IMR-90 (cell line): ENCODE results near the gene KCNH4. TPM values are rescaled to one million over a fixed set of nuclear protein-coding genes. Genes with fewer than 3 reads are reported as not detected.

Experiments
- ATAC-seq: fragments of 200-7000 bp; cut with Tn5 transposase; 2 replicates; pipeline ENCODE4 v1.9.1; 2020; ENCODE audit warnings: low read depth, mild to moderate bottlenecking, moderate library complexity
- BruUV-seq: library from RNA; stranded (reverse); fragments of 400-500 nt; replicated peaks from 2 replicates; lab custom pipeline; 2021; lab: Mats Ljungman, UMichigan
- CTCF ChIA-PET: fragments of 300-600 bp; formaldehyde crosslinking; extraction: SDS; loops from one replicate; lab custom pipeline; 2021; ENCODE audit warnings: antibody characterized with exemption; lab: Yijun Ruan, JAX
- POLR2A ChIA-PET: fragments of 300-600 bp; sonication (Branson Sonifier 250); formaldehyde crosslinking; loops from one replicate; lab custom pipeline; 2022; ENCODE audit warnings: antibody characterized with exemption; ENCODE audit not compliant: unreplicated experiment; lab: Charles Lee
- DNase-seq: peaks from one replicate; pipeline ENCODE4 v3.0.0; 2013
- H2AFZ ChIP-seq: replicated peaks from 2 replicates; pipeline ENCODE3; 2013; ENCODE audit warnings: low read length, mild to moderate bottlenecking; ENCODE audit not compliant: poor library complexity
- H2AK5ac ChIP-seq: 2 replicates; pipeline ENCODE4 v1.6.1; 2013; ENCODE audit warnings: low read depth, low read length, inconsistent platforms
- H2AK9ac ChIP-seq: replicated peaks from 2 replicates; pipeline ENCODE3; 2013; ENCODE audit warnings: mild to moderate bottlenecking, low read depth, low read length, moderate library complexity; ENCODE audit not compliant: poor library complexity
- H2BK120ac ChIP-seq: 2 replicates; pipeline ENCODE4 v1.6.1; 2013; ENCODE audit warnings: low read depth, low read length, inconsistent platforms
- H2BK15ac ChIP-seq: 3 replicates; pipeline ENCODE4 v1.6.1; 2013; ENCODE audit warnings: low read depth, low read length, inconsistent platforms
- H2BK20ac ChIP-seq: 2 replicates; pipeline ENCODE4 v1.6.1; 2013; ENCODE audit warnings: low read depth, mild to moderate bottlenecking, inconsistent platforms, low read length, moderate library complexity
- H2BK5ac ChIP-seq: 2 replicates; pipeline ENCODE4 v1.6.1; 2013; ENCODE audit warnings: mild to moderate bottlenecking, low read depth, low read length, inconsistent platforms; ENCODE audit not compliant: poor library complexity, severe bottlenecking
- H3K14ac ChIP-seq: replicated peaks from 2 replicates; pipeline ENCODE4 v1.6.1; 2013; ENCODE audit warnings: low read depth, low read length, inconsistent platforms
- H3K18ac ChIP-seq: 2 replicates; pipeline ENCODE4 v1.6.1; 2013; ENCODE audit warnings: low read depth, low read length, control low read depth
- H3K23ac ChIP-seq: 2 replicates; pipeline ENCODE4 v1.6.1; 2013; ENCODE audit warnings: low read depth, low read length, inconsistent platforms
- H3K27ac ChIP-seq: 2 replicates; pipeline ENCODE4 v1.5.1; 2013; ENCODE audit warnings: mild to moderate bottlenecking, control low read depth, low read length; ENCODE audit not compliant: insufficient read depth
- H3K27me3 ChIP-seq: 2 replicates; pipeline ENCODE4 v1.6.1; 2013; ENCODE audit warnings: low read length; ENCODE audit not compliant: control insufficient read depth, insufficient read depth
- H3K36me3 ChIP-seq: 2 replicates; pipeline ENCODE4 v1.6.1; 2013; ENCODE audit warnings: low read length, mixed read lengths; ENCODE audit not compliant: control insufficient read depth, insufficient read depth
- H3K4ac ChIP-seq: 2 replicates; pipeline ENCODE4 v1.6.1; 2013; ENCODE audit warnings: low read depth, low read length, inconsistent platforms
- H3K4me1 ChIP-seq: 2 replicates; pipeline ENCODE4 v1.6.1; 2013; ENCODE audit warnings: low read length, mixed read lengths; ENCODE audit not compliant: control insufficient read depth, insufficient read depth
- H3K4me2 ChIP-seq: 2 replicates; pipeline ENCODE4 v1.6.1; 2013; ENCODE audit warnings: low read depth, mild to moderate bottlenecking, control low read depth, low read length, moderate library complexity
- H3K4me3 ChIP-seq: 2 replicates; pipeline ENCODE4 v1.5.1; 2013; ENCODE audit warnings: low read depth, mild to moderate bottlenecking, control low read depth, low read length, moderate library complexity; ENCODE audit not compliant: insufficient read depth
- H3K56ac ChIP-seq: 2 replicates; pipeline ENCODE4 v1.6.1; 2013; ENCODE audit warnings: low read length, inconsistent platforms; ENCODE audit not compliant: insufficient read depth; ENCODE audit errors: extremely low read depth
- H3K79me1 ChIP-seq, 2 experiments: 2 replicates each; pipeline ENCODE4 v1.6.1; 2013; ENCODE audit warnings: low read length in 2 of 2, inconsistent platforms in 1 of 2, low read depth in 1 of 2
- H3K9ac ChIP-seq: 2 replicates; pipeline ENCODE4 v1.6.1; 2013; ENCODE audit warnings: low read depth, low read length, control low read depth
- H3K9me1 ChIP-seq: 2 replicates; pipeline ENCODE4 v1.6.1; 2013; ENCODE audit warnings: low read length, inconsistent platforms; ENCODE audit not compliant: insufficient read depth
- H3K9me3 ChIP-seq: 2 replicates; pipeline ENCODE4 v1.6.1; 2013; ENCODE audit warnings: low read length; ENCODE audit not compliant: control insufficient read depth, insufficient read depth
- H4K20me1 ChIP-seq: 2 replicates; pipeline ENCODE4 v1.6.1; 2013; ENCODE audit warnings: low read length, inconsistent platforms; ENCODE audit not compliant: insufficient read depth
- H4K5ac ChIP-seq: 2 replicates; pipeline ENCODE4 v1.6.1; 2013; ENCODE audit warnings: mild to moderate bottlenecking, low read depth, low read length, control low read depth
- H4K8ac ChIP-seq, 2 experiments: 2 replicates each; pipeline ENCODE4 v1.6.1; 2013; ENCODE audit warnings: low read depth in 2 of 2, low read length in 2 of 2, control low read depth in 1 of 2, inconsistent platforms in 1 of 2
- H4K91ac ChIP-seq: 2 replicates; pipeline ENCODE4 v1.6.1; 2013; ENCODE audit warnings: low read depth, low read length, inconsistent platforms; ENCODE audit not compliant: insufficient read depth
- BHLHE40 ChIP-seq: fragments of 150-350 bp; IDR thresholded peaks from 2 replicates; pipeline ENCODE4 v1.6.1; 2016; ENCODE audit warnings: mild to moderate bottlenecking, low read depth, low read length
- CEBPB ChIP-seq: IDR thresholded peaks from 2 replicates; pipeline ENCODE4 v1.6.1; 2012; ENCODE audit warnings: low read depth, low read length, improper control_type of control experiment
- CHD1 ChIP-seq: IDR thresholded peaks from 2 replicates; pipeline ENCODE4 v1.6.1; 2012; ENCODE audit warnings: low read depth, low read length, improper control_type of control experiment
- FOS ChIP-seq: fragments of 150-350 bp; IDR thresholded peaks from 2 replicates; pipeline ENCODE4 v1.6.1; 2016; ENCODE audit warnings: low read depth, low read length
- MAFK ChIP-seq: IDR thresholded peaks from 2 replicates; pipeline ENCODE4 v1.6.1; 2012; ENCODE audit warnings: low read depth, low read length, improper control_type of control experiment
- MAZ ChIP-seq: IDR thresholded peaks from 2 replicates; pipeline ENCODE4 v1.6.1; 2012; ENCODE audit warnings: low read depth, mild to moderate bottlenecking, low read length, improper control_type of control experiment, moderate library complexity, borderline replicate concordance
- MXI1 ChIP-seq: IDR thresholded peaks from 2 replicates; pipeline ENCODE4 v1.6.1; 2012; ENCODE audit warnings: low read depth, mild to moderate bottlenecking, low read length, moderate library complexity, borderline replicate concordance
- NFE2L2 ChIP-seq: fragments of 150-350 bp; IDR thresholded peaks from 2 replicates; pipeline ENCODE4 v1.6.1; 2016; ENCODE audit warnings: low read depth, mild to moderate bottlenecking, low read length
- POLR2A ChIP-seq: IDR thresholded peaks from 2 replicates; pipeline ENCODE4 v1.6.1; 2012; ENCODE audit warnings: mild to moderate bottlenecking, low read depth, low read length
- RAD21 ChIP-seq: IDR thresholded peaks from 2 replicates; pipeline ENCODE4 v1.6.1; 2012; ENCODE audit warnings: low read length, improper control_type of control experiment
- RCOR1 ChIP-seq: IDR thresholded peaks from 2 replicates; pipeline ENCODE4 v1.6.1; 2012; ENCODE audit warnings: mild to moderate bottlenecking, low read length, improper control_type of control experiment; ENCODE audit not compliant: insufficient replicate concordance
- RFX5 ChIP-seq: IDR thresholded peaks from 2 replicates; pipeline ENCODE4 v1.8.0; 2012; ENCODE audit warnings: low read depth, mild to moderate bottlenecking, low read length, moderate library complexity
- SMC3 ChIP-seq: fragments of 150-350 bp; IDR thresholded peaks from 2 replicates; pipeline ENCODE4 v1.6.1; 2016; ENCODE audit warnings: low read depth, mild to moderate bottlenecking, antibody characterized with exemption, low read length, moderate library complexity
- WGBS, 2 experiments: methylation state at CpG; one replicate each; pipeline versions ENCODE4 v1.1.5 to v1.1.7; 2013; ENCODE audit warnings: missing lambda C conversion rate in 2 of 2; ENCODE audit not compliant: insufficient read length in 1 of 2; ENCODE audit errors: extremely low coverage in 2 of 2; 5-methylcytosine and 5-hydroxymethylcytosine counted together
- dilution Hi-C: fragments of 300-500 bp; cut with HindIII; formaldehyde crosslinking; loops from one replicate; pipeline ENCODE4 v1.14.3; 2018; ENCODE audit warnings: low sequenced_read_pairs; ENCODE audit not compliant: unreplicated experiment
- in situ Hi-C: fragments of 300-500 bp; cut with MboI; formaldehyde crosslinking; loops from 3 replicates; pipeline ENCODE4 v1.14.3; 2019; ENCODE audit warnings: low sequenced_read_pairs, inconsistent platforms, mixed read lengths
- intact Hi-C: fragments of 100-400 bp; cut with micrococcal nuclease; formaldehyde crosslinking; loops from 2 replicates; pipeline ENCODE4 v1.10.0; 2022
- polyA plus RNA-seq, 3 experiments: library from polyadenylated mRNA; depleted of rRNA; stranded (reverse); fragments of >200 nt; gene quantifications; 2 replicates each; pipeline ENCODE4 v1.2.3, GENCODE V29; 2012; ENCODE audit warnings: low replicate concordance in 1 of 3
- total RNA-seq: library from RNA; depleted of rRNA; stranded (reverse); fragments of >200 nt; gene quantifications from 2 replicates; pipeline ENCODE4 v1.2.3, GENCODE V29; 2012
- TF ChIP-seq, protein P1 (sequence below): fragments of 150-350 bp; IDR thresholded peaks from 2 replicates; pipeline ENCODE4 v1.6.1; 2017; ENCODE audit warnings: mild to moderate bottlenecking, antibody characterized with exemption, low read length, low read depth
- TF ChIP-seq, protein P2 (sequence below): fragments of 150-350 bp; IDR thresholded peaks from 2 replicates; pipeline ENCODE4 v1.6.1; 2016; ENCODE audit warnings: low read depth, mild to moderate bottlenecking, low read length, moderate library complexity, borderline replicate concordance
- TF ChIP-seq, protein P3 (sequence below): conservative IDR thresholded peaks from 2 replicates; pipeline ENCODE4 v1.5.1; 2012; ENCODE audit warnings: mild to moderate bottlenecking, low read depth, low read length, improper control_type of control experiment

The KCNH4 gene
- total and polyA plus RNA-seq, 2 of the 4 experiments (the other 2 are of a cell fraction) = 0.03 TPM; not detected in 1

DNA sequence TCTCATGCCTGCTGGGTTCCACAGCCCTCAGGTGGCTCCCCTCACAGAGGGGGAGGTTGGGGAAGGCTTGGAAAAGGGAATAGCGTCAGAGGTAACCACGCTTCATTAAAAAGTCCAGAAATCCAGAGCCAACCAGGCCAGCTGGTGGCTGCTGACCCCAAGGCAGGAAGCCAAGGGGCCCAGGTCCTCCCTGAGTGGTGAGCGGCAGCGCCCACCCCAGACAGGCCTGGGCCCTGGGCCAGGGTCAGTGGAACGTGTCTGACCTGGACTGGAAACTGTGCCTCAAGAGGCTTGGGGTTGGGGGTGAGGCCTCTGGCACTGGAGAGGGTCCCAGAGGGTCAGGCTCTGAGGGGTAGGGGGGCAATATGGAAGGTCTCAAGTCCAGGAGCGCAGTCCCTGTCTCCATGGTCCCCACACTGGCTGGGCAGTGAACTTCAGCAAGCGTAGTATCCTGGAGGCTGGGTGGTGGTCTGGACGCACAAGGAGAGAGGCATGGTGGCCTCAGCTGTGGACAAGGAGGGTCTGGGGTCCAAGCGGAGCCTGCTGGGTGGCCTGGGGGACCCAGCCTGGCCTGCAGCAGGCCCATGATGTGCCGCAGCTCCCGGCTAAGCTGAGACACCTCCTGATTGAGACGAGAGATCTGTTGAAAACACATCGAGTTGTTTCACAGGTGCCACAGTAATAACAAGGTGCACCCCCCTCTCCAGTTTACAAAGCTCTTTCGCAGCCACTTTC, 21.0 kb downstream of the KCNH4 start:
- Histone ChIP-seq H2BK20ac (no peak overlapping the region), H4K20me1 (no peaks in the 10 kb centered on the region), H3K4me1 (no peaks in the 10 kb centered on the region; the same call in 1 of the 2 replicates), H3K27ac (no peak overlapping the region), H3K9ac (no peak overlapping the region), H3K4ac (no peak overlapping the region), H3K23ac (no peak overlapping the region), H2AK9ac (no peak overlapping the region), H3K18ac (no peak overlapping the region), H3K27me3 (no peaks in the 10 kb centered on the region), H4K8ac (no peak overlapping the region), H3K36me3 (no peaks in the 10 kb centered on the region), H4K91ac (no peak overlapping the region), H2BK5ac (no peak overlapping the region), H3K9me3 (no peaks in the 10 kb centered on the region), H3K14ac (no peak overlapping the region), H2AFZ (peak overlapping the region; percentile 11), H2BK15ac (no peak overlapping the region), H3K4me2 (no peak overlapping the region), H3K4me3 (no peak overlapping the region), H2AK5ac (no peak overlapping the region), H3K9me1 (0 out of 2 replicates have a peak, but pooled peaks cover 6% of the 10 kb centered on the region), H3K79me1 (peaks cover 0 to 9% of the 10 kb centered on the region in 2 experiments; a peak in 2 of 4 replicates), H4K5ac (no peak overlapping the region), H2BK120ac (no peak overlapping the region), H3K56ac (no peak overlapping the region)
- no TSS peak for BruUV-seq
- ATAC-seq = no peak
- 14% methylated on average over 1 of the region's 14 CpGs; no CpG with 5 or more reads in 1 of the 2 experiments for WGBS, 2 experiments
- dilution Hi-C loops (no loop called here), in situ Hi-C loops (no loop called here), intact Hi-C loops (no loop called here)
- CTCF ChIA-PET = no interaction called here
- TF ChIP-seq MXI1 = no peak
- TF ChIP-seq SMC3 = no peak
- TF ChIP-seq, protein P1, sequence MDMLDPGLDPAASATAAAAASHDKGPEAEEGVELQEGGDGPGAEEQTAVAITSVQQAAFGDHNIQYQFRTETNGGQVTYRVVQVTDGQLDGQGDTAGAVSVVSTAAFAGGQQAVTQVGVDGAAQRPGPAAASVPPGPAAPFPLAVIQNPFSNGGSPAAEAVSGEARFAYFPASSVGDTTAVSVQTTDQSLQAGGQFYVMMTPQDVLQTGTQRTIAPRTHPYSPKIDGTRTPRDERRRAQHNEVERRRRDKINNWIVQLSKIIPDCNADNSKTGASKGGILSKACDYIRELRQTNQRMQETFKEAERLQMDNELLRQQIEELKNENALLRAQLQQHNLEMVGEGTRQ = no peak
- TF ChIP-seq, protein P2, sequence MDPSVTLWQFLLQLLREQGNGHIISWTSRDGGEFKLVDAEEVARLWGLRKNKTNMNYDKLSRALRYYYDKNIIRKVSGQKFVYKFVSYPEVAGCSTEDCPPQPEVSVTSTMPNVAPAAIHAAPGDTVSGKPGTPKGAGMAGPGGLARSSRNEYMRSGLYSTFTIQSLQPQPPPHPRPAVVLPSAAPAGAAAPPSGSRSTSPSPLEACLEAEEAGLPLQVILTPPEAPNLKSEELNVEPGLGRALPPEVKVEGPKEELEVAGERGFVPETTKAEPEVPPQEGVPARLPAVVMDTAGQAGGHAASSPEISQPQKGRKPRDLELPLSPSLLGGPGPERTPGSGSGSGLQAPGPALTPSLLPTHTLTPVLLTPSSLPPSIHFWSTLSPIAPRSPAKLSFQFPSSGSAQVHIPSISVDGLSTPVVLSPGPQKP = no peak
- TF ChIP-seq RCOR1 = no peak
- TF ChIP-seq CHD1 = no peak
- TF ChIP-seq CEBPB = no peak
- TF ChIP-seq FOS = no peak
- no peak for TF ChIP-seq MAZ
- TF ChIP-seq BHLHE40 = no peak
- no peak for TF ChIP-seq MAFK
- TF ChIP-seq, protein P3, sequence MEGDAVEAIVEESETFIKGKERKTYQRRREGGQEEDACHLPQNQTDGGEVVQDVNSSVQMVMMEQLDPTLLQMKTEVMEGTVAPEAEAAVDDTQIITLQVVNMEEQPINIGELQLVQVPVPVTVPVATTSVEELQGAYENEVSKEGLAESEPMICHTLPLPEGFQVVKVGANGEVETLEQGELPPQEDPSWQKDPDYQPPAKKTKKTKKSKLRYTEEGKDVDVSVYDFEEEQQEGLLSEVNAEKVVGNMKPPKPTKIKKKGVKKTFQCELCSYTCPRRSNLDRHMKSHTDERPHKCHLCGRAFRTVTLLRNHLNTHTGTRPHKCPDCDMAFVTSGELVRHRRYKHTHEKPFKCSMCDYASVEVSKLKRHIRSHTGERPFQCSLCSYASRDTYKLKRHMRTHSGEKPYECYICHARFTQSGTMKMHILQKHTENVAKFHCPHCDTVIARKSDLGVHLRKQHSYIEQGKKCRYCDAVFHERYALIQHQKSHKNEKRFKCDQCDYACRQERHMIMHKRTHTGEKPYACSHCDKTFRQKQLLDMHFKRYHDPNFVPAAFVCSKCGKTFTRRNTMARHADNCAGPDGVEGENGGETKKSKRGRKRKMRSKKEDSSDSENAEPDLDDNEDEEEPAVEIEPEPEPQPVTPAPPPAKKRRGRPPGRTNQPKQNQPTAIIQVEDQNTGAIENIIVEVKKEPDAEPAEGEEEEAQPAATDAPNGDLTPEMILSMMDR = no peak
- no peak for TF ChIP-seq RFX5
- TF ChIP-seq POLR2A = no peak
- TF ChIP-seq NFE2L2 = no peak
- TF ChIP-seq RAD21 = no peak
- POLR2A ChIA-PET = no interaction called here
- no peak for DNase-seq
